H9 (cell line): ENCODE results near the gene ARFIP1. TPM values are rescaled to one million over a fixed set of nuclear protein-coding genes. Genes with fewer than 3 reads are reported as not detected.

Experiments
- DNase-seq: peaks from one replicate; pipeline ENCODE4 v3.0.0-alpha.2; 2017
- H2AFZ ChIP-seq: one replicate; pipeline ENCODE4 v1.6.1; 2013; ENCODE audit warnings: mild to moderate bottlenecking, low read length, control low read depth, moderate library complexity
- H2AK5ac ChIP-seq: 2 replicates; pipeline ENCODE4 v1.6.1; 2013; ENCODE audit warnings: low read length, control low read depth, mixed read lengths; ENCODE audit not compliant: insufficient read length
- H2BK120ac ChIP-seq: one replicate; pipeline ENCODE4 v1.6.1; 2013; ENCODE audit warnings: low read depth, mild to moderate bottlenecking, low read length, control low read depth, inconsistent platforms; ENCODE audit not compliant: poor library complexity, severe bottlenecking
- H2BK12ac ChIP-seq: 2 replicates; pipeline ENCODE4 v1.6.1; 2013; ENCODE audit warnings: low read length, control low read depth, mixed read lengths, low read depth; ENCODE audit not compliant: insufficient read length
- H2BK15ac ChIP-seq: 2 replicates; pipeline ENCODE4 v1.6.1; 2013; ENCODE audit warnings: low read depth, low read length, control low read depth
- H2BK20ac ChIP-seq: one replicate; pipeline ENCODE4 v1.6.1; 2013; ENCODE audit warnings: low read depth, mild to moderate bottlenecking, low read length, control low read depth, inconsistent platforms; ENCODE audit not compliant: poor library complexity, severe bottlenecking
- H2BK5ac ChIP-seq: 2 replicates; pipeline ENCODE4 v1.6.1; 2013; ENCODE audit warnings: low read length, control low read depth, mixed read lengths; ENCODE audit not compliant: insufficient read length
- H3K14ac ChIP-seq: 2 replicates; pipeline ENCODE4 v1.6.1; 2013; ENCODE audit warnings: low read length, control low read depth; ENCODE audit not compliant: insufficient read depth
- H3K18ac ChIP-seq: 2 replicates; pipeline ENCODE4 v1.6.1; 2013; ENCODE audit warnings: low read depth, mild to moderate bottlenecking, mixed read lengths, low read length, control low read depth; ENCODE audit not compliant: insufficient read length
- H3K23ac ChIP-seq: 2 replicates; pipeline ENCODE4 v1.6.1; 2013; ENCODE audit warnings: low read length, control low read depth, mixed read lengths, low read depth; ENCODE audit not compliant: insufficient read length
- H3K23me2 ChIP-seq: 2 replicates; pipeline ENCODE4 v1.6.1; 2013; ENCODE audit warnings: low read depth, mild to moderate bottlenecking, mixed read lengths, low read length, control low read depth; ENCODE audit not compliant: insufficient read length, poor library complexity, severe bottlenecking
- H3K27ac ChIP-seq: 2 replicates; pipeline ENCODE4 v1.5.1; 2013; ENCODE audit warnings: low read length, control low read depth, mixed read lengths, low read depth; ENCODE audit not compliant: insufficient read length
- H3K27me3 ChIP-seq: 2 replicates; pipeline ENCODE4 v1.6.1; 2013; ENCODE audit warnings: low read length, control low read depth, inconsistent platforms; ENCODE audit not compliant: insufficient read depth
- H3K4ac ChIP-seq: 2 replicates; pipeline ENCODE4 v1.6.1; 2013; ENCODE audit warnings: low read depth, mild to moderate bottlenecking, control low read depth, inconsistent platforms, low read length, moderate library complexity
- H3K4me1 ChIP-seq: 2 replicates; pipeline ENCODE4 v1.6.1; 2013; ENCODE audit warnings: low read length, control low read depth, inconsistent platforms; ENCODE audit not compliant: insufficient read depth
- H3K4me2 ChIP-seq: 2 replicates; pipeline ENCODE4 v1.6.1; 2013; ENCODE audit warnings: low read length, control low read depth, mixed read lengths; ENCODE audit not compliant: insufficient read length, insufficient read depth
- H3K56ac ChIP-seq: 2 replicates; pipeline ENCODE4 v1.6.1; 2013; ENCODE audit warnings: low read depth, mild to moderate bottlenecking, mixed read lengths, low read length, control low read depth; ENCODE audit not compliant: insufficient read length
- H3K79me1 ChIP-seq: 2 replicates; pipeline ENCODE4 v1.6.1; 2013; ENCODE audit warnings: low read depth, mild to moderate bottlenecking, moderate library complexity, low read length, control low read depth, inconsistent platforms; ENCODE audit not compliant: insufficient read depth, poor library complexity, severe bottlenecking
- H3K79me2 ChIP-seq: 2 replicates; pipeline ENCODE4 v1.6.1; 2013; ENCODE audit warnings: low read length, control low read depth, inconsistent platforms; ENCODE audit not compliant: insufficient read depth
- H3K9ac ChIP-seq: 2 replicates; pipeline ENCODE4 v1.6.1; 2013; ENCODE audit warnings: low read length, control low read depth, mixed read lengths; ENCODE audit not compliant: insufficient read length; ENCODE audit errors: extremely low read depth
- H3K9me3 ChIP-seq: one replicate; pipeline ENCODE4 v1.6.1; 2013; ENCODE audit warnings: low read depth, low read length, inconsistent platforms; ENCODE audit not compliant: control insufficient read depth
- H3T11ph ChIP-seq: one replicate; pipeline ENCODE4 v1.6.1; 2013; ENCODE audit warnings: mild to moderate bottlenecking, low read length, control low read depth, inconsistent platforms
- H4K20me1 ChIP-seq: one replicate; pipeline ENCODE4 v1.6.1; 2013; ENCODE audit not compliant: control insufficient read depth, insufficient read length, insufficient read depth
- H4K5ac ChIP-seq: 2 replicates; pipeline ENCODE4 v1.6.1; 2013; ENCODE audit warnings: low read depth, mild to moderate bottlenecking, mixed read lengths, low read length, control low read depth; ENCODE audit not compliant: insufficient read length
- H4K8ac ChIP-seq: replicated peaks from 2 replicates; pipeline ENCODE4 v1.6.1; 2013; ENCODE audit warnings: low read length, control low read depth, mixed read lengths, low read depth; ENCODE audit not compliant: insufficient read length
- H4K91ac ChIP-seq: 2 replicates; pipeline ENCODE4 v1.6.1; 2013; ENCODE audit warnings: low read depth, mild to moderate bottlenecking, moderate library complexity, mixed read lengths, low read length, control low read depth; ENCODE audit not compliant: insufficient read length
- H3K27ac Mint-ChIP-seq, 3 experiments: 2 replicates in 2 of 3; 3 replicates in 1 of 3; pipeline ENCODE4 v1.8.0; 2020 to 2021; ENCODE audit warnings: mixed read lengths in 3 of 3, mild to moderate bottlenecking in 1 of 3, moderate library complexity in 1 of 3
- H3K27me3 Mint-ChIP-seq: 2 replicates; pipeline ENCODE4 v1.8.0; 2021; ENCODE audit warnings: low read depth, mild to moderate bottlenecking, moderate library complexity, mixed read lengths
- H3K36me3 Mint-ChIP-seq, 3 experiments: 2 replicates in 2 of 3; 3 replicates in 1 of 3; pipeline ENCODE4 v1.8.0; 2020 to 2021; ENCODE audit warnings: low read depth in 3 of 3, mixed read lengths in 3 of 3; ENCODE audit not compliant: insufficient read depth in 1 of 3
- H3K4me1 Mint-ChIP-seq, 2 experiments: 2 replicates each; pipeline ENCODE4 v1.8.0; 2020; ENCODE audit warnings: mixed read lengths in 2 of 2
- H3K4me3 Mint-ChIP-seq, 2 experiments: 2 replicates in 1 of 2; 3 replicates in 1 of 2; pipeline ENCODE4 v1.8.0; 2020 to 2021; ENCODE audit warnings: mild to moderate bottlenecking in 2 of 2, mixed read lengths in 2 of 2, moderate library complexity in 1 of 2
- H3K9me3 Mint-ChIP-seq, 2 experiments: 2 replicates in 1 of 2; 3 replicates in 1 of 2; pipeline ENCODE4 v1.8.0; 2020; ENCODE audit warnings: mild to moderate bottlenecking in 2 of 2, mixed read lengths in 2 of 2, moderate library complexity in 1 of 2
- WGBS: extraction: QIAGEN DNeasy Blood & Tissue Kit; methylation state at CpG from one replicate; pipeline ENCODE4 v1.1.7; 2013; ENCODE audit warnings: missing lambda C conversion rate, low lambda C conversion rate, mixed read lengths; ENCODE audit not compliant: insufficient read length; ENCODE audit errors: extremely low coverage; 5-methylcytosine and 5-hydroxymethylcytosine counted together
- total RNA-seq: library from RNA; stranded (reverse); gene quantifications from 2 replicates; pipeline ENCODE4 v1.2.1, GENCODE V29; 2021
- TF ChIP-seq, protein P1 (sequence below): fragments of 200-600 bp; sonication (generic); conservative IDR thresholded peaks from 3 replicates; pipeline ENCODE4 v1.8.0; 2021; ENCODE audit warnings: antibody characterized with exemption, mild to moderate bottlenecking

ARFIP1 gene
- total RNA-seq, 1 experiment from 2014 or later, result 30.8 TPM

- no peak overlapping the region for H2BK15ac ChIP-seq
- H2BK12ac ChIP-seq, result no peak overlapping the region
- H3T11ph ChIP-seq, result no peak overlapping the region
- no peak overlapping the region for H2BK5ac ChIP-seq
- peaks cover 4 to 5% of the 10 kb centered on the region in 2 experiments; a peak in 3 of 4 replicates for H3K4me1 Mint-ChIP-seq
- peaks cover 22 to 23% of the 10 kb centered on the region in 2 experiments for H3K9me3 Mint-ChIP-seq
- H3K14ac ChIP-seq, result no peak overlapping the region
- H3K4ac ChIP-seq, result no peak overlapping the region
- H3K27ac ChIP-seq, result no peak overlapping the region
- H3K27me3 ChIP-seq, result no peaks in the 10 kb centered on the region
- H2BK20ac ChIP-seq, result no peak overlapping the region
- H2BK120ac ChIP-seq, result no peak overlapping the region
- no peak overlapping the region for H3K23ac ChIP-seq
- no peak overlapping the region for H2AK5ac ChIP-seq
- no peak overlapping the region for H3K4me2 ChIP-seq
- no peak for DNase-seq
- H3K23me2 ChIP-seq, result no peaks in the 10 kb centered on the region
- H3K9ac ChIP-seq, result no peak overlapping the region
- H3K79me1 ChIP-seq, result no peaks in the 10 kb centered on the region
- no peaks in the 10 kb centered on the region for H3K79me2 ChIP-seq
- H3K27ac Mint-ChIP-seq, result no peak overlapping the region
- no peak overlapping the region for H4K91ac ChIP-seq
- H4K5ac ChIP-seq, result no peak overlapping the region
- WGBS, result no CpG with 5 or more reads among the region's 2 CpGs
- H2AFZ ChIP-seq, result no peak overlapping the region
- TF ChIP-seq, protein P1, sequence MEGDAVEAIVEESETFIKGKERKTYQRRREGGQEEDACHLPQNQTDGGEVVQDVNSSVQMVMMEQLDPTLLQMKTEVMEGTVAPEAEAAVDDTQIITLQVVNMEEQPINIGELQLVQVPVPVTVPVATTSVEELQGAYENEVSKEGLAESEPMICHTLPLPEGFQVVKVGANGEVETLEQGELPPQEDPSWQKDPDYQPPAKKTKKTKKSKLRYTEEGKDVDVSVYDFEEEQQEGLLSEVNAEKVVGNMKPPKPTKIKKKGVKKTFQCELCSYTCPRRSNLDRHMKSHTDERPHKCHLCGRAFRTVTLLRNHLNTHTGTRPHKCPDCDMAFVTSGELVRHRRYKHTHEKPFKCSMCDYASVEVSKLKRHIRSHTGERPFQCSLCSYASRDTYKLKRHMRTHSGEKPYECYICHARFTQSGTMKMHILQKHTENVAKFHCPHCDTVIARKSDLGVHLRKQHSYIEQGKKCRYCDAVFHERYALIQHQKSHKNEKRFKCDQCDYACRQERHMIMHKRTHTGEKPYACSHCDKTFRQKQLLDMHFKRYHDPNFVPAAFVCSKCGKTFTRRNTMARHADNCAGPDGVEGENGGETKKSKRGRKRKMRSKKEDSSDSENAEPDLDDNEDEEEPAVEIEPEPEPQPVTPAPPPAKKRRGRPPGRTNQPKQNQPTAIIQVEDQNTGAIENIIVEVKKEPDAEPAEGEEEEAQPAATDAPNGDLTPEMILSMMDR, result no peak
- no peak overlapping the region for H4K8ac ChIP-seq
- H3K36me3 Mint-ChIP-seq, result peaks cover 30 to 37% (median 33%) of the 10 kb centered on the region in 3 experiments
- H3K9me3 ChIP-seq, result no peaks in the 10 kb centered on the region
- H3K27me3 Mint-ChIP-seq, result no peaks in the 10 kb centered on the region
- H3K18ac ChIP-seq, result no peak overlapping the region
- no peak overlapping the region for H3K56ac ChIP-seq
- H4K20me1 ChIP-seq, result no peaks in the 10 kb centered on the region
- H3K4me1 ChIP-seq, result no peaks in the 10 kb centered on the region
- H3K4me3 Mint-ChIP-seq, result no peak overlapping the region
These were observed 100.5 kb downstream of the ARFIP1 start for GRCh38 chr4:152880263-152880662.
